ENCODE data around the gene SUGCT. TPM values are rescaled to one million over a fixed set of nuclear protein-coding genes. Genes with fewer than 3 reads are reported as not detected.
"Not testable (repeated sequence)": the region's sequence is repeated elsewhere in the genome, so short reads cannot be mapped to it uniquely, and the experiment has no call there.

The SUGCT gene
- total RNA-seq, 3 donors from 2014 or later: 7.6 to 19.1 (median 10.1) TPM

DNA sequence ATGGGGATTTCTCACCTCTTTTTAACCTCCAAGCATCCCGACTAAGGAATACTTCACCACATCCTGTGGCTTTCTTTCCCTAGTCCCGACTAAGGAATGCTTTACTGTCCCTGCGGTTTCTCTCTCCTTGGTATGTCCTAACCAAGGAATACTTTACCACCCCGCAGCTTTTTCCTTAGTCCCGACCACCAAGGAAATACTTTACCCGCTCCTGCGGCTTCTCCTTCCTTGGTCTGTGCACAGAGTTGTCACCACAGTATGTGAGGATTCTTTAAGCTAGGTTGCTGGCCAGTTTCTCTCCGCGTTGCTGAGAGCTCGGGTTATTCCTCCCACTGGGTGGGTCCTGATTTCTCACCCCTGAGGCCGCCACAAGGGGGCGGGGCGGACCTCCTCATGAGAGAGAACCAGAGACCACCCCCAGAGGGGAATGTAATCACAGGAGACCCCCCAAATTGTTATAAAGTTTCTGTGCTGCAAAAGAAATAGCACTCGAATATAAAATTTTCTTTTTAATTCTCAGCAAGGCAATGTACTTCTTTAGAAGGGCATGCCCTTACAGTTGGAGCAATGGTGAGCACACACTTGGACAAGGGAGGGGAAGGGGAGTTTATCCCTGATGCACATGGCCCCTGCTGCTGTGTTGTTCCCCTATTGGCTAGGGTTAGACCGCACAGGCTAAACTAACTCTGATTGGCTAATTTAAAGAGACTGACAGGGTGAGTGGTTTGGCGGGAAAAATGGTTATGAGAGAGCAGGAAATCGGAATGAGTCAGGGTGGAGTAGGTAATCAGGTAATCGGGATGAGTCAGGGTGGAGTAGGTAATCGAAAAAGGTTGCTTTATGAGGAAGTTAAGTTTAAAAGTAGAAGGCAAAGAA, 12.8 kb downstream of the SUGCT start:
- ATAC-seq (no peak), DNase-seq (no peak)
- intact Hi-C loops (cut with DNase I, micrococcal nuclease): no loop called here
- no peaks in the 10 kb centered on the region for H3K9me3 ChIP-seq
- TF ChIP-seq CTCF (IDR thresholded peaks at IDR 0.05): no peak
- peaks cover 6% of the 10 kb centered on the region for H3K4me1 ChIP-seq (ENCODE audit: low read depth)
- H3K36me3 ChIP-seq (ENCODE audit: low read depth): no peaks in the 10 kb centered on the region
- no peak overlapping the region for H3K4me3 ChIP-seq

DNA sequence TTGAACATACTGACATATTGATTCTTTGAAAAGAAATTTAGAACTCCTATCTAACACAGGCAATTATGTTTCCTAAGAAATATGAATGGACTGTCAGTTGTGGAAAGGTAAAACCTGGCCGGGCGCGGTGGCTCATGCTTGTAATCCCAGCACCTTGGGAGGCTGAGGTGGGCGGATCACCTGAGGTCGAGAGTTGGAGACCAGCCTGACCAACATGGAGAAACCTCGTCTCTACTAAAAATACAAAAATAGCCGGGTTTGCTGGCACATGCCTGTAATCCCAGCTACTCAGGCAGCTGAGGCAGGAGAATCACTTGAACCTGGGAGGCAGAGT, 13.4 kb downstream of the SUGCT start:
- H3K4me3 ChIP-seq; H3K9me3 ChIP-seq; H3K4me1 ChIP-seq (ENCODE audit: low read depth); ATAC-seq; DNase-seq; intact Hi-C loops (cut with DNase I, micrococcal nuclease); H3K36me3 ChIP-seq (ENCODE audit: low read depth): not testable (repeated sequence)

DNA sequence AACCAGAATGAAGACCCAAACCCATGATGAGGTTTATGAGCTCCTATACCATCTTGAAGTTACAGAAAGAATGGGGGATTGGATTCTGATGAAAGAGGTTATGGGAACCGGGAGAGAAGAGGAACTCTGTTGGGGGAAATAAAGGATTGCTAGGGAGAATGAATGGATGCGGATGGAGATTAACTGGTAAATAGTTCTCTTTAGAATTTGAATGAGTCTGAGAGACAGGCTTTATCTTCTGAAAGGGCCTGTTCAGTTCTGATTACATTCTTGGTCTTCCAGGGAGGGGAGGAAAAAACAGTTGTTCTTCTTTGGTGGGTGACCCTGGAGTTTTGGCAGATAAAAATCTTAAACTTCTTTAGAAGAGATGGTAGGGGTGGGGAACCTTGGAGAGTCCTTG, 13.9 kb downstream of the SUGCT start:
- H3K36me3 ChIP-seq (ENCODE audit: low read depth): no peaks in the 10 kb centered on the region
- H3K4me1 ChIP-seq (ENCODE audit: low read depth): peaks cover 6% of the 10 kb centered on the region
- DNase-seq: no peak
- intact Hi-C loops (cut with DNase I, micrococcal nuclease): no loop called here
- no peaks in the 10 kb centered on the region for H3K9me3 ChIP-seq
- TF ChIP-seq CTCF (IDR thresholded peaks at IDR 0.05): no peak
- ATAC-seq: no peak
- H3K4me3 ChIP-seq: no peak overlapping the region

DNA sequence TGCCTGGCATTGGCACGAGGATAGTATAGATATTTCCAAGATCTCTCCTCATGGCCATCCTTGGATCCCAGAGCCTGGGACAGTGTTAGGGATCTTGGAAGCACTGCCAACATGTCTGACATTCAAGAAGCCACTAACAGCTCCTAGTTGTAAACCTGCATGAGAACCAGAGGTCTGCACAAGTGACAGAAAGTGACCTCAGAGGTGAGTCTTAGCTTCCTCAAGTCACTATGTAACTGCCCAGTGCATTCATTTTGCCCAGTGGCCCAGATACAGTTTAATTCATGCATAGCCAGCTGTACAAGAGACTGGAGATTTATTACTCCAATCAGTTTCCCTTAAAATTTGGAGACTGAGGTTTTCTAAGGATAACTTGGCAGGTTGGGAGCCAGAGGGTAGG, 16.7 kb downstream of the SUGCT start:
- intact Hi-C loops (cut with DNase I, micrococcal nuclease): no loop called here
- H3K36me3 ChIP-seq (ENCODE audit: low read depth): no peaks in the 10 kb centered on the region
- DNase-seq (no peak), ATAC-seq (peak; percentile 49)
- peaks cover 11% of the 10 kb centered on the region for H3K4me1 ChIP-seq (ENCODE audit: low read depth)
- H3K4me3 ChIP-seq: no peak overlapping the region
- no peaks in the 10 kb centered on the region for H3K9me3 ChIP-seq
- TF ChIP-seq CTCF (IDR thresholded peaks at IDR 0.05): no peak

DNA sequence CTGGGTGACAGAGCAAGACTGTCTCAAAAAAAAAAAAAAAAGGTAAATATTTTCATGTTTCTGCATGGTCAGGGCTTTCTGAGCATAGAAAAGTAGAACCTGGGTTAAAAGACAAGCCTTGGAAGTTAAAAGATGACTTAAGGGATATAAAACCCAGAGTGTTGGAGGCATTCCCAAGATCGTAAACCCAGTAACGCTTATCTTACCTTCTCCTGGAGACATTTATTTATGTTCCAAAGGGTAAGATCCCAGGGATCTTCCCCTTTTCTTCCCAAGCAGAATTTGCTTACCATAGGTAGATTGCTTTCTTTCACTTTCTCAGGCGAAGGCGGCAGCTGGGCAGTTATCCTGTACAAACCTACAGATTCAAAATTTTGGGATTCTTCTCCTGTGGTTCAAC, 22.2 kb downstream of the SUGCT start:
- H3K4me1 ChIP-seq (ENCODE audit: low read depth): peaks cover 6% of the 10 kb centered on the region
- intact Hi-C loops (cut with DNase I, micrococcal nuclease): no loop called here
- DNase-seq (peak in 2 of 3 donors; percentile 39 to 75), ATAC-seq (peak; percentile 98)
- H3K9me3 ChIP-seq: no peaks in the 10 kb centered on the region
- no peak for TF ChIP-seq CTCF (IDR thresholded peaks at IDR 0.05)
- H3K4me3 ChIP-seq: no peak overlapping the region
- H3K36me3 ChIP-seq (ENCODE audit: low read depth): no peaks in the 10 kb centered on the region

DNA sequence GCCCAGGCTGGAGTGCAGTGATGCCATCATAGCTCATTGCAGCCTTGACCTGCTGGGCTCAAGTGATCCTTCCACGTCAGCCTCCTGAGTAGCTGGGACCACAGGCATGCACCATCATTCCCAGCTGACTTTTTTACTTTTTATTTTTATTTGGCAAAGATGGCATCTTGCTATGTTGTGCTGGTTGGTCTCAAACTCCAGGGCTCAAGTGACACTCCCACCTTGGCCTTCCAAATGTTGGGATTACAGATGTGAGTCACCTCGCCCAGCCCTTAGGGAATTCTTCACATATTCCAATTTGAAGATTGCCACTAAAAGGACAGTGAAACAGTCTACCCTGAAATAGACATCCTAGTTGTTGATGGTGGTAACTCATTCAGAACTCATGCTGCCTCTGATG, 27.7 kb downstream of the SUGCT start:
- intact Hi-C loops (cut with DNase I, micrococcal nuclease): no loop called here
- ATAC-seq: no peak
- H3K4me1 ChIP-seq (ENCODE audit: low read depth): no peaks in the 10 kb centered on the region

More for the DNA sequence above, 27.7 kb downstream of the SUGCT start:
- no peaks in the 10 kb centered on the region for H3K36me3 ChIP-seq (ENCODE audit: low read depth)
- DNase-seq: no peak
- TF ChIP-seq CTCF (IDR thresholded peaks at IDR 0.05): no peak
- H3K4me3 ChIP-seq: no peak overlapping the region
- no peaks in the 10 kb centered on the region for H3K9me3 ChIP-seq
